C4-2B (cell line): Measurements from ENCODE around the gene PROSER3.

ENCODE experiments used
- H3K27ac ChIP-seq: fragments of 450-650 bp; 2 replicates; pipeline ENCODE4 v1.5.1; 2017
- ZFX ChIP-seq: fragments of 450-650 bp; IDR thresholded peaks from 2 replicates; pipeline ENCODE4 v1.6.1; 2017
- TF ChIP-seq, protein P1 (sequence below): fragments of 450-650 bp; conservative IDR thresholded peaks from 2 replicates; pipeline ENCODE4 v1.5.1; 2017; ENCODE audit warnings: mild to moderate bottlenecking

Gene PROSER3

DNA sequence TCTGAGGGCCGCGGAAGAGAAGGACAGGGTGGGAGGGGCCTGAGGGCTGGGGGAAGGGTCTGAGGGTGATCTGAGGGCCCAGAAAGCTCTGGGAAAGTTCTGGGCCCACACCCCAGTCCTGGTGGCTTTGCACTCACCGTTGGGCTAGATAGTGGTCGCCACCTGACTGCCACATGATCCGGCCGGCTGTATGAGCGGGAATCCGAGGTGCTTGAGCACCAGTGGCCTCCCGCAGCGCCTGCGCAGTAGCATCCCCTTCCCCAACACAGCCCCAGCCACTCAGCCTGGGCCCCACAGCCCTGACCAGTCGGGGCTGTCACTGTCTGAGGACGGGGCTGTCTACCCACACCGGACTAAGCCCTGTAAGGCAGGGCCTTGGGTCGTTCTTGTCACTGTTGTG, 39.7 kb downstream of the PROSER3 start:
- no peak overlapping the region for H3K27ac ChIP-seq
- TF ChIP-seq, protein P1, sequence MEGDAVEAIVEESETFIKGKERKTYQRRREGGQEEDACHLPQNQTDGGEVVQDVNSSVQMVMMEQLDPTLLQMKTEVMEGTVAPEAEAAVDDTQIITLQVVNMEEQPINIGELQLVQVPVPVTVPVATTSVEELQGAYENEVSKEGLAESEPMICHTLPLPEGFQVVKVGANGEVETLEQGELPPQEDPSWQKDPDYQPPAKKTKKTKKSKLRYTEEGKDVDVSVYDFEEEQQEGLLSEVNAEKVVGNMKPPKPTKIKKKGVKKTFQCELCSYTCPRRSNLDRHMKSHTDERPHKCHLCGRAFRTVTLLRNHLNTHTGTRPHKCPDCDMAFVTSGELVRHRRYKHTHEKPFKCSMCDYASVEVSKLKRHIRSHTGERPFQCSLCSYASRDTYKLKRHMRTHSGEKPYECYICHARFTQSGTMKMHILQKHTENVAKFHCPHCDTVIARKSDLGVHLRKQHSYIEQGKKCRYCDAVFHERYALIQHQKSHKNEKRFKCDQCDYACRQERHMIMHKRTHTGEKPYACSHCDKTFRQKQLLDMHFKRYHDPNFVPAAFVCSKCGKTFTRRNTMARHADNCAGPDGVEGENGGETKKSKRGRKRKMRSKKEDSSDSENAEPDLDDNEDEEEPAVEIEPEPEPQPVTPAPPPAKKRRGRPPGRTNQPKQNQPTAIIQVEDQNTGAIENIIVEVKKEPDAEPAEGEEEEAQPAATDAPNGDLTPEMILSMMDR = no peak
- TF ChIP-seq ZFX = no peak

DNA sequence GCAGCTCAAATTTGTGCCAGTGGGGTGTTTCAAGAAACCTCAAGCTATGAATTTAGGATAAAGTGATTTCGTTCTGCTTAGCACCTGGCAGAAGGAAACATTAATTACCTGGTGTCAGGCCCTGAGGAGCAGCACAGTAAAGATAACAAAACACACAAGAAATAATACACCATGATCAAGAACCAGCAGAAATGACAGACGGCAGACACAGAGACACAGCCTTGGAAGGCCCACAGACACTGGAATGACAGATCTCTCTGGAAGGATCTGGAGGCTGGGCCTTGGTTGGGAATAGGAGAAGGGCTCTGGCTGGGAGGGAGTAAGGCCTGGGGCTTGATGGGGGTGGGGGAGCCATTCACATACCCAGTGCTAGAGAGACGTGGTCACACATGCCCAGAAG, 43.9 kb downstream of the PROSER3 start:
- H3K27ac ChIP-seq = no peak overlapping the region
- TF ChIP-seq ZFX = no peak
- TF ChIP-seq, protein P1 = no peak

DNA sequence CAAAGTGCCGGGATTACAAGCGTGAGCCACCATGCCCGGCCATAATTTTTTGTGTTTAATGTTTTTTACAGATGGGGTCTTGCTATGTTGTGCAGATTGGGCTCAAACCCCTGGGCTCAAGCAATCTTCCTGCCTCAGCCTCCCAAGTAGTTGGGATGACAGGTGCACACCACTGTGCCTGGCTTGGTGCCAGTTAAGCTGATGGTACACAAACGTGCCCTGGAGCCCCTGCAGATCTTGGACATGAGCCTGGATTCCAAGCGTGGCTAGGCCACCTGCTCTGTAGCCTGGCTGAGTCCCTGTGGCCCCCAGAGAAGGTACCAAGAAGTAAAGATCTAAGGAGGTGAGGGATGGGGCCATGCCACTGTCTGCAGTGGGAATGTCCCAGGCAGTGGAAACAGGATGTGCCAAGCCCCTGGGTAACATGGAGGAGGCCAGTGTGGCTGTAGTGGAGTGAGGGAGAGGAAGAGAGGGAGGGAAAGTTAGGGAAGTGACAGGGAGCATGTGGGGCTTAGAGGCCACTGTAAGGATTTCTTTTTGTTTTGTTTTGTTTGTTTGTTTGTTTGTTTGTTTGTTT, 47.6 kb downstream of the PROSER3 start:
- TF ChIP-seq, protein P1 = no peak
- TF ChIP-seq ZFX = no peak
- no peak overlapping the region for H3K27ac ChIP-seq

DNA sequence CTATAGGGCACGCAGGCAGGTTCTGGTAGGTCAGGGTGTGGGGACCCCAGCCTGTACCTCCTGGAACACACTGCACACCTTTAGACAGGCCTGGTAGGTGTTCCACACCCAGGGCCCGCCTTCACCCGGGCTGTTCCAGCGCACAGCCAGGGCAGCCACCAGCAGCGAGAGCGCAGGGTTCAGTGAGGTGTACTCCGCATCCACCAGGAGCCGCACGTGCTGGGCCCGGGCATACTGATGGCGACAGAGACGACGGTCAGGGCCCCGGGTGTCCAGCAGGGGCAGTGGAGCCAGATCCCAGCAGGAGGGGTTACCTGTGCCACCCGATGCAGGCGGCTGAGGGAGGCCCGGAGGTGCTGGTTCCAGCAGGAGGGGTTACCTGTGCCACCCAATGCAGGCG, 48.6 kb downstream of the PROSER3 start:
- TF ChIP-seq, protein P1 = no peak
- TF ChIP-seq ZFX = no peak
- no peak overlapping the region for H3K27ac ChIP-seq

DNA sequence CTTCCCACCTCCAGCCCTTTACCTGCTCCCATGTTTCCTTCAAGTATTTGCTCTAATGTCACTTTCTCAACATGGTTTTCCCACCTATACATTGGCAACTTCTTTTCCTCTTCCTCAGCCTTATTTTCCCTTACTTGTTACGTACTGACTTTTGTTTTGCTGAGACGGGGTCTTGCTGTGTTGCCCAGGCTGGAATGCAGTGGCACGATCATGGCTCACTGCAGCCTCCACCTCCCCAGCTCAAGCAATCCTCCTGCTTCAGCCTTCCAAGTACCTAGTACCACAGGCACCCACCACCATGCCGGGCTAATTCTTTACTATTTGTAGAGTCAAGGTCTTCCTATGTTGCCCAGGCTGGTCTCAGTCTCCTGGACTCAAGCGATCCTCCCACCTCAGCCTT, 49.7 kb downstream of the PROSER3 start:
- no peak overlapping the region for H3K27ac ChIP-seq
- TF ChIP-seq ZFX = no peak
- TF ChIP-seq, protein P1 = no peak

DNA sequence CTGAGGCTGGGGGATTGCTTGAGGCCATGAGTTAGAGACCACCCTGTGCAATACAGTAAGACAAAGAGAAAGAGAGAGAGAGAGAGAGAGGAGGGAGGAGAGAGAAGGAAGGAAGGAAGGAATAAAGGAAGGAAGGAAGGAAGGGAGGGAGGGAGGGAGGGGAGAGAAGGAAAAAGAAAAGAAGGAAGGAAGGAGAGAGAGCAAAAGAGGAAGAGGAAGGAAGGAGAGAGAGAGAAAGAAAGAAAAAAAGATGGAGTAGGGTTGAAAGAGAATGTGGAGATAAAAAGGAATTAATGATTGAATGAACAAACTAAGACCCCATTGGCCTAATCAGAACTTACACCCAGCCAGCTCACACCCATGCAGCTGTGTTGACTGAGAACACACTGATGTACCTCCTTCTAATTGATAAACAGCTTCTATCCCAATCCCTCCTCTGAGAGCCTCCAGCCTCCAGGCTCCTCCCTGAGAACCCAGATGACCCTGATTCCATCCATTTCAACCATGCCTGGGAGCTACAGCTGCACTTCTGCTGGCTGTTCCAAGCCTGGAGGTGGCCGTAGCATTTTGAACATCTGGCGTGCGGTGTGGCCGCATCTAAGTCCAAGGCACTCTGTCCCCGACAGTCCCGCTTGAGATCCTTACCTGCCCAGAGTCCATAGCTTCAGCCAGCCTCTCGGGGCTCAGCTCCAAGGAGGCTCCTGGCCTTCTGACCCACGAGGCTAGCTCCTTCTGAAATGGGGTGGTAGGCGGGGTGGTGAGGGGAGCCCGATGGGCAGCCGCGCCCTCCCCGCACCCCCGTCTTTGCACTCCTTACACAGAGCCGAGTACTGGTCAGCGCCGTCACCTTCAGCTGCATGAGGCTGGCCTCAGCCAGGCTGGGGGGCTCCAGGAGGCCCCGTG, 53.6 kb downstream of the PROSER3 start:
- no peak overlapping the region for H3K27ac ChIP-seq
- TF ChIP-seq, protein P1 = no peak
- TF ChIP-seq ZFX = no peak

DNA sequence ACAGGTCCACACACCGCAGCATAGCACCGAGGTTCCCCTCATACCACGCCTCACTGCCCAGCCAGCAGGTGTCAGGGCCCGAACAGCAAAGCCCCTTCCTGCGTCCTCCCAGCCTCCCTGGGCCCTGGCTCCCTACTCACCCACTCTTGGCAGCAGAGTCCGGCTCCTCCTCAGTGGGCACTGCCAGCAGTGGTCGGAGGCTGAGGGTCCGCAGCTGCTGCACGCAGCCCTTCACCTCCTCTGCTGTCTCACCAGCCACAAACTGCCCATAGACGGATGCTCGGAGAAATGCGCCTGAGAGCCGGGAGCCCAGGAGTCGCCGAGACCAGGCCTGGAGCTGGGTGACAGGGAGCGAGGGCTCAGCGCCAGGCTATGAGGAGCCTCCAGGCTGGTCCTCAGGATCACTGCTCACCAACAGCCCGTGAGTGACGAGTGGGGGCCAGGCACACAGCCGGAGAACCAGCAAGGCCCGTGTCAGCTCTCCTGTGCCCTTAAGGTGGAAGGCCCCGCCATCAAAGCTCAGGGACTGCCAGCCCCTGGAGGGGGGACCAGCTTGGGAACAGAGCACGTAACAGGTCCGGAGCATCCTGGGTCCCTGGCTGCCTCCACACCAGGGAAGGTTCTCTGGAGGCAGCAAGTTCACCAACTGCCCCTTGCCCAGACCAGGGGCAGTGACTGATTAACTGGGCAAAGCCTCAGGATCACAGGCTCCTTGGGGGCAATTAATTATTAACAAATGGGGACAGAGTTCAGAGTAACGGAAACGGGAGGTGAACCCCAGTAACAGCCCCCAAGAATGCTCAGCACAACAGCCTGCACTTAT, 54.5 kb downstream of the PROSER3 start, which contains the start of gene PRODH2:
PRODH2 (minus strand) TSS at position 626 of the 823 bp plus-strand sequence; CDS start at position 586, 40 bp downstream.
- no peak within 1 kb of the TSS for H3K27ac ChIP-seq
- no peak for TF ChIP-seq ZFX
- TF ChIP-seq, protein P1 = no peak
